ENCODE measurements around the gene WT1. TPM values are rescaled to one million over a fixed set of nuclear protein-coding genes. Genes with fewer than 3 reads are reported as not detected.

Gene WT1
- total and polyA plus RNA-seq, 2 of the 13 experiments (the other 11 are each of a cell fraction or from before 2014, with no cell fraction given) = 0.15 to 0.31 TPM

DNA sequence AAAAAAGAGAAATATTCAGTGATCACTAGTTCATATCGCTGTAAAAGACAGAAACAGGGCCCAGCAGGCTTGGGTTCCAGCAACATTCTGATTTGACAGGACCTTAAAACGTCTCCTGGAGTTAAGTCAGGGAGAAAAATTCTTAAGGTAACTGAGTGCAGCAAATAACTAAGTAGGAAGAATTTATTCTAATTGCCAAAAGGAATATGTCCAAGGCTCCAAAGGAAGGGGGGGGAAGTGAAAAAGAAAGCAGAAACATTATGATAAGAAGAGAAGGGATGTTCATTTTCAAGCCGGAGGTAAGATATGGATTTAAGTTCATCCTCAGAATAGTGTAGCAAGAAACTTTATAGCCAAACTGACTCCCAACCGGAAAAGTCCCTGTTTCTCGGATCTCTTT, 90.4 kb downstream of the WT1 start (continued):
- TF ChIP-seq, protein P1, sequence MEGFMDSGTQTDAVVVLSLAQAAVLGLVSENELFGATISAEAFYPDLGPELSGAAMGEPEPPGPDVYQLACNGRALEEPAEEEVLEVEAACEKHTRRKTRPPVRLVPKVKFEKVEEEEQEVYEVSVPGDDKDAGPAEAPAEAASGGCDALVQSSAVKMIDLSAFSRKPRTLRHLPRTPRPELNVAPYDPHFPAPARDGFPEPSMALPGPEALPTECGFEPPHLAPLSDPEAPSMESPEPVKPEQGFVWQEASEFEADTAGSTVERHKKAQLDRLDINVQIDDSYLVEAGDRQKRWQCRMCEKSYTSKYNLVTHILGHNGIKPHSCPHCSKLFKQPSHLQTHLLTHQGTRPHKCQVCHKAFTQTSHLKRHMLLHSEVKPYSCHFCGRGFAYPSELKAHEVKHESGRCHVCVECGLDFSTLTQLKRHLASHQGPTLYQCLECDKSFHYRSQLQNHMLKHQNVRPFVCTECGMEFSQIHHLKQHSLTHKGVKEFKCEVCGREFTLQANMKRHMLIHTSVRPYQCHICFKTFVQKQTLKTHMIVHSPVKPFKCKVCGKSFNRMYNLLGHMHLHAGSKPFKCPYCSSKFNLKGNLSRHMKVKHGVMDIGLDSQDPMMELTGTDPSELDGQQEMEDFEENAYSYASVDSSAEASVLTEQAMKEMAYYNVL (CRISPR knock-in tag; IDR thresholded peaks at IDR 0.05; ENCODE audit: borderline replicate concordance) = no peak

- Histone ChIP-seq H3K4me3 (replicated peaks in 1 of 3; ENCODE audit: insufficient read depth in 1 of 3, low read depth in 2 of 3, low read length in 3 of 3) (no peak overlapping the region), H3K9me3 (ENCODE audit: low read length) (no peaks in the 10 kb centered on the region), H3K27ac (ENCODE audit: extremely low read length, insufficient read depth, low read length) (no peak overlapping the region), H2AFZ (ENCODE audit: low read length) (no peak overlapping the region), H3K4me1 (ENCODE audit: insufficient read depth, low read length) (no peaks in the 10 kb centered on the region), H3K4me2 (ENCODE audit: low read depth, low read length) (no peak overlapping the region), H4K20me1 (ENCODE audit: insufficient read depth, low read length) (no peaks in the 10 kb centered on the region), H3K79me2 (ENCODE audit: insufficient read depth, low read length) (no peaks in the 10 kb centered on the region), H3K9ac (ENCODE audit: insufficient read depth, low read depth, low read length) (no peak overlapping the region), H3K36me3 (replicated peaks in 1 of 2; ENCODE audit: control insufficient read depth in 1 of 2, insufficient read depth in 2 of 2, low read length in 2 of 2) (no peaks in the 10 kb centered on the region), H3K27me3 (ENCODE audit: control insufficient read depth in 1 of 2, insufficient read depth in 2 of 2, low read length in 2 of 2) (peaks cover 0 to 8% of the 10 kb centered on the region in 2 experiments; a peak in 1 of 5 replicates)
- FAIRE-seq (no peak), DNase-seq (ENCODE audit: low spot score) (no peak), ATAC-seq (no peak)
- CTCF ChIA-PET (ENCODE audit: low intra/inter-chr PET ratio, low total read pairs) = no interaction called here
- POLR2A ChIA-PET = no interaction called here
- 0% methylated on average over 3 of the region's 3 CpGs for WGBS (ENCODE audit: low lambda C conversion rate)
- intact Hi-C loops (cut with micrococcal nuclease; ENCODE audit: unreplicated experiment) = no loop called here
- in situ Hi-C loops (cut with HindIII; ENCODE audit: extremely low pct_ligation_motif_present, low pct_unique_long_range_greater_than_20kb) = no loop called here
- BruUV-seq (replicated peaks) = no TSS peak
- TF ChIP-seq MLLT10 (CRISPR knock-in tag; IDR thresholded peaks at IDR 0.05) (no peak), ZNF670 (CRISPR knock-in tag; IDR thresholded peaks at IDR 0.05; ENCODE audit: borderline replicate concordance) (no peak), NCOA1 (CRISPR knock-in tag; IDR thresholded peaks at IDR 0.05) (no peak), RORA (CRISPR knock-in tag; IDR thresholded peaks at IDR 0.05) (no peak), KDM2A (CRISPR knock-in tag; IDR thresholded peaks at IDR 0.05; ENCODE audit: borderline replicate concordance, low read depth) (no peak), HCFC1 (IDR thresholded peaks at IDR 0.05; ENCODE audit: low read depth, low read length) (no peak), FOXO1 (CRISPR knock-in tag; IDR thresholded peaks at IDR 0.05) (no peak), CSRNP2 (CRISPR knock-in tag; conservative IDR thresholded peaks at IDR 0.05; ENCODE audit: low read depth) (no peak), ZNF235 (CRISPR knock-in tag; IDR thresholded peaks at IDR 0.05; ENCODE audit: borderline replicate concordance) (no peak), ZSCAN30 (CRISPR knock-in tag; IDR thresholded peaks at IDR 0.05) (no peak), ZNF639 (CRISPR knock-in tag; conservative IDR thresholded peaks at IDR 0.05) (no peak), NKX3-1 (CRISPR knock-in tag; IDR thresholded peaks at IDR 0.05) (no peak), ERF (CRISPR knock-in tag; IDR thresholded peaks at IDR 0.05) (no peak)
- TF ChIP-seq, protein P2, sequence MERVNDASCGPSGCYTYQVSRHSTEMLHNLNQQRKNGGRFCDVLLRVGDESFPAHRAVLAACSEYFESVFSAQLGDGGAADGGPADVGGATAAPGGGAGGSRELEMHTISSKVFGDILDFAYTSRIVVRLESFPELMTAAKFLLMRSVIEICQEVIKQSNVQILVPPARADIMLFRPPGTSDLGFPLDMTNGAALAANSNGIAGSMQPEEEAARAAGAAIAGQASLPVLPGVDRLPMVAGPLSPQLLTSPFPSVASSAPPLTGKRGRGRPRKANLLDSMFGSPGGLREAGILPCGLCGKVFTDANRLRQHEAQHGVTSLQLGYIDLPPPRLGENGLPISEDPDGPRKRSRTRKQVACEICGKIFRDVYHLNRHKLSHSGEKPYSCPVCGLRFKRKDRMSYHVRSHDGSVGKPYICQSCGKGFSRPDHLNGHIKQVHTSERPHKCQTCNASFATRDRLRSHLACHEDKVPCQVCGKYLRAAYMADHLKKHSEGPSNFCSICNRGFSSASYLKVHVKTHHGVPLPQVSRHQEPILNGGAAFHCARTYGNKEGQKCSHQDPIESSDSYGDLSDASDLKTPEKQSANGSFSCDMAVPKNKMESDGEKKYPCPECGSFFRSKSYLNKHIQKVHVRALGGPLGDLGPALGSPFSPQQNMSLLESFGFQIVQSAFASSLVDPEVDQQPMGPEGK (CRISPR knock-in tag; IDR thresholded peaks at IDR 0.05) = no peak
Measured at GRCh38 chr11:32343325-32344008, 91.9 kb downstream of the WT1 start.

Data from HepG2 (cell line).